Fibroblast of skin of left biceps (primary cell): ENCODE data around the gene PSTPIP1.

Experiments used
- DNase-seq, 2 experiments: peaks; one replicate each; pipeline ENCODE4 v3.0.0-alpha.2; 2013; ENCODE audit warnings: low read depth in 2 of 2

Gene PSTPIP1

DNA sequence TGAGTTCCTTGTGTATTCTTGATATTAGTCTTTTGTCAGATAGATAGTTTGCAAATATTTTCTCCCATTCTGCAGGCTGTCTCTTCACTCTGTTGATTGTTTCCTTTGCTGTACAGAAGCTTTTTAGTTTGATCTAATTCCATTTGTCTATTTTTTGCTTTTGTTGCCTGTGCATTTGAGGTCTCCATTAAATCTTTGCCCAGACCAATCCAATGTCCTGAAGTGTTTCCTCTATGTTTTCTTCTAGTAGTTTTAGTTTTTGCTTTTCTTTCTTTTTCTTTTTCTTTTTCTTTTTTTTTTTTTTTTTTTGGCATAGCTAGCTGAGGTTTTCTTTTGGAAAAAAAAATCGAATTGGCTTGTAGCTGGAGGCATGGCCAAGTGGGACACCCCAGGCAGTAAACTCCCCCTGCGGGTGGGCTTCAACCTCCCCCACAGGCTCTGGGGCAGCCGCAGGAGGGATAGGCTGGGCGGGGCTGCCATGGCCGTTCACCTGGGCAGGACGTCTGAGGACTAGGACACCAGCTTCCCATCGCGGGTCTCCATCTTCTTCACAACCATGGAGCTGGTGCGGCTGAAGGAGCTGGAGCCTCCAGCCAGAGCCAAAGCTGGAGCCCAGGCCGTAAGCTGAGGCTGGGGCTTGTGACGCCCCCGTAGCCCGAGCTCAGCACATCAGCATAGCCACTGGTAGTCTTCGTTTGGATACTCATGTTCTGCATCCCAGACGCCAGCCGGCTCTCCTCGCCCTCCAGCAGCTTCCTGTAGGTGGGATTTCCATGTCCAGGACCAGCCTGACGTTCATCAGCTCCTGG is 16.2 kb upstream of the PSTPIP1 start:
- no peak for DNase-seq

DNA sequence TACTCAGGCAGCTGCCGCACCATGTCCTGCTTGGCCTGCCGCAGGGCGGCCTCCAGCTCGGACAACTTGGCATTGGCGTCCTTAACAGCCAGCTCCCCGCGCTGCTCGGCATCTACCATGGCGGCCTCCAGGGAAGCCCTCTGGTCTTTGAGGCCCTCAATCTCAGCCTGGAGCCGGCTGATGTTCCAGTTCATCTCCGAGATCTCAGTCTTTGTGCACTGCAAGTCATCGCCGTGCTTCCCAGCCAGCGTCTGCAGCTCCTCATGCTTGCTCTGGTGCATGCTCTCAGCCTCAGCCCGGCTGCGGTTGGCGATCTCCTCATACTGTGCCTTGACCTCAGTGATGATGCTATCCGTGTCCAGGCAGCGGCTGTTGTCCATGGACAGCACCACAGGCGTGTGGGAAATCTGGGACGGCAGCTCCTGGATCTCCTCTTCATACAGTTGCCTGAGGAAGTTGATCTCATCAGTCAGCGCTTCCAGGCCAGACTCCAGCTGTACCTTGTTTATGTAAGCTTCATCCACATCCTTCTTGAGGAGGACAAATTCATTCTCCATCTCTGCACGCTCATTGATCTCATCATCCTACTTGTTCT is 15.5 kb upstream of the PSTPIP1 start:
- no peak for DNase-seq

DNA sequence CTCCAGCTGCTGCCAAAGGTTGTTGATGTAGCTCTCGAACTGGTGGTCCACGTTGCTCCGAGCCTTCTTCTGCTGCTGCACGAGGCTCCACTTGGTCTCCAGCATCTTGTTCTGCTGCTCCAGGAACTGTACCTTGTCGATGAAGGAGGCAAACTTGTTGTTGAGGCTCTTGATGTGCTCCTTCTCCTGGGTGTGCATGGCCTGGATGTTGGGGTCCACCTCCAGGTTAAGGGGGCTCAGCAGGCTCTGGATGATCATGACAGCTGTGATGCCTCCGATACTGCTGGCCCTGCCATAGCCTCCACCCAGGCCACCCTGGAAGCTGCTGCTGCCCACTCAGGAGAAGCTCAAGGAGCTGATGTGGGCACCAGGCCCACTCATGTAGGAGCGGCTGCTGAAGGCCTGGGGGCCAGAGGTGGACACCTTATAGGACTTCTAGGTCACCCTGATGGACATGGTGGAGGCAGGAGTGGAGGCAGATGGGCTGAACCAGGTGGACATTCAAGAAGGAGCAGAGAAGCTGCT is 14.9 kb upstream of the PSTPIP1 start:
- DNase-seq = no peak

DNA sequence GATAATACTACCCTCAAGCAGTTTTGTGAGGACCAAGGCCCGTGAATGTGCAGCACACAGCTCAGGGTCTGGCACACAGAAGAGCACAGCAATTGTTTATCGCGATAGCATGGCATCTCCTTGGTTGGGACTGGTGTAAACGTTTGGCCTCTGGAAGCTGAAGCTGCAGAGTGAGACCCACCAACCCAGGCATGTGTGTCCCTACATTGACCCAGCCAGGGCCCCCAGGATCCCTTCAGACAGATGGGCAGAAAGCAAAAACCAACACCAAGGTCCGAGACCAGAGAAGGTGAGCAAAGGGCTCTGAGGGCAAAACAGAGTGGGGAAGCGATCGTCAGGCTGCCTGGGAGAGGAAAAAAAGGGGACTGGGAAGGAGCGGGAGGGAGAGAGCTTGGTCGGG is 12.6 kb upstream of the PSTPIP1 start:
- DNase-seq = no peak

DNA sequence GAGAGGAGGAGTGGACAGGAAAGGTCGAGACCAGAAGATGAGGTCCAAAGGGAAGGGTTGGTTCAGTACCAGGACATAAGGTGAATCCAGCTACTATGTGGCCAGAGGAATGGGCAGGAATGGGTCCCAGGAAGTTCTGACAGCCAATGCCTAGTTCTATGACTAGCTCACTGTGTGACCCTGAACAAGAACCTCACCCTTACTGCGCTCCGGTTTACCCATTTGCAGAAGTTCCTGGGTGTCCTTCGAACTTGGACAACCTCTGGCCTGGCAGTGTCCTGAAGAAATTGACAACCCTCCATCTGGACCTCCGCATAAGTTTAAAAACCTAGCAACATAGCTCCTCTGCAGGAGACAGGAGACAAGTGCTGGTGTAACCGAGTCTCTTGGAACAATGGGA is 12.2 kb upstream of the PSTPIP1 start:
- no peak for DNase-seq

DNA sequence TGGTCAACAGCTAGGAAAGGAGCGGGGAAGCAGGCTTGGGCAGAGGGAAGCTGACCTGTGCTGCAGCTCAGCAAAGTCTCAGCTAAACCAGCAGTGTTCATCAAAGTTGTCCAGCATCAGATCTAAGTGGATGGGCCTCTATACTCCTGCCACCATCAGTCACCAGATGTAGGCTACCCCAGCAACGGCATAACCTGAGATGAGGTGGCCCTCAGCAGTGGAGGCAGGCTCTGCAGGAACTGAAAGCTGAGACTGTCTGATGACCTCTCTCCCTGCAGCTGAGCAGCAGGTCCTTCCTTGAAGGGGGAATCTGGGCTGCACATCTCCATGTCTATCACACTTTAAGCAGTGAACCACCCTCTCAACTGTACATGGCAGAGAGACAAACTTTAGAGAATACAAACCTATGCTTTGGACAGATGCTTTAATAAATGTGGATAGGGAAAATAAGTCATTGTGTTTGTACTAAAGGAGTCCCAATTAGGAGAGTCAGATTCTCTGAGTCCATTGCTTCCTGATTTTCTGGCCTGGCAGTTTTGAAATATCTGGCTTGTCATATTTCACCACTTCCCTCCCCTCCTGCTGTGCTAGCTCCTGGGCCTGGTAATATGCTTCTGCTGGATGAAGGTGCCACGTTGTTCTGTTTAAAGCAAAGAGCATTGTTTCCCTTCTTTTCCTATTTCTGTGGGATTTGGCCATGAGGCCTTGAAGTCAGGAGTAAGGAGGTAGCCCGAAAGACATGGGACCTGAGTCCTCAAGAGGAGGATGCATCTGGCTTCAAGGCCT is 11.1 kb upstream of the PSTPIP1 start:
- no peak for DNase-seq

DNA sequence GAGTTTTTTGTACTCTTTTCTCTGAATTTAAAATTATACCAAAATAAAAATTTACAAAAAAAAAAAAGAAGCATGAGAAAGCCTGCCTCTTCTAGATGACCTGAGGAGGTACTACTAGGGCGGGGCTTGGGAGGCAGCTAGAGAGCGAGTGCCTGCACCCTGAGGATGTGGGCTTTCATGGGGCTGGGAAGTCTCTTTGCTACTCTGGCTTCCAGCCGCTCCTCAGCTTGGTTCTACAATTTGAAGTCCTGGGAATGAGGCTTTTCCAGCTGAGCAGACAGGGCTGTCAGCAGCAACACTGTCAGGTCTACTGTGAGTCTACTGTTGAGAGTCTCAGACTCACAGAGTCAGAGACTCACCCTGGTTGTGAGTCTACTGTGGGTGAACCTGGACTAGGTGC is 8.2 kb upstream of the PSTPIP1 start:
- DNase-seq = no peak

DNA sequence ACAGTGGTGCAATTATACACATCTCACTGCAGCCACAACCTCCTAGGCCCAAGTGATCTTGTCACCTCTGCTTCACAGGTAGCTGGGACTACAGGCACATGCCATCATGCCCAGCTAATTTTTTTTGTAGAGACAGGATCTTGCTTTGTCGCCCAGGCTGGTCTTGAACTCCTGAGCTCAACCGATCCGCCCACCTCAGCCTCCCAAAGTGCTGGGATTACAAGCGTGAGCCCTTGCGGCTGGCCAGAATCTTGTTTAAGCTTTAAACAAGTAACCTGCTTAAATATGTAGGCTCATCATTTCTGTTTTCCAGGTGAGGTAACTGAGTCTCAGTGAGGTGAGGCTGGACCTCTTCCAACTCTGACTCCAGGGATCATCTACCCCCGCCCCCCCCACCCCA is 7.7 kb upstream of the PSTPIP1 start:
- no peak for DNase-seq

DNA sequence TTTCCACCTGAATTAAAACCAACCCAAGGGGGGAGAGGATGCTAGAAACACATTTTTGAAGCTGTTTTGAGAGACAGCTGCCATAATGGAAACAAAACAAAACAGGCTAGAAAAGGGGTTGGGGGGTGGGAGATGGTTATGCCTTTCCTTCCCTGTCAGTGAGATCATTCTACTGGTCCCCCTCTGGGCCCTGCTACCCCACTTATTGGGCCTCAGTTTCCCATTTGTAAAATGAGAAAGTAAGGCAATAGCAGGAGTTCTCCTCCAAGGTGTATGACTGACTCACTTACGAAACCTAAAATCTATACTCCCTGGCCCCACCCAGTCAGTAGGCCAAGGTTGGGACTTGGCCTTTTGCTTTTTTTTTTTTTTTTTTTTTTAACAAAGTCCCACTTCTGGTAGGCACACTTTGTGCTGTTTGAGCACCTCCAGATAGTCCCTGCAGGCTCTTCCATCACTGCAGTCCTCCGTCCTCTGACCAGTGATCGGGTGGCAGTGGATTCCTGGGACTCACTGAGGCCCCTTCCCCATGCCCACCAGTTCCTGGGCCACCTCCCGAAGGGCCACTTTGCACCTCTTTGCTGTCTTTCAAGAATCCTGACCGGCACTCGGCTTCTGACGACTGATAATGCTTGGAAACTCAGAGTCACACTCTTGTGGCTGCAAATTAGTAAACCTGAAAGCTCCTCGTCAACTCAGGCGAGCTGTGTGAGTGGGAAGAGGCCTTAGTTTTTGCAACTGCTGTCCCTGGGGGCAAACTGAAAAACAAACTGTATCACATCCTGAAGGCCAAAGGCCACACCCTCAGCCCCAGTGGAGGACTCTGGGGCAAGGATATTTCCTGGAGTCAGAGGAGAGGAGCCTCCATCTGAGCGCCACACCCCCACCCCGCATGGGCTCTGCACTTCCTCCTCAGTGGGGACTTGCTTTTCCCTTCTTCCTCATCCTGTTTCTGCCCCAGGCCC is 6.7 kb upstream of the PSTPIP1 start:
- no peak for DNase-seq

DNA sequence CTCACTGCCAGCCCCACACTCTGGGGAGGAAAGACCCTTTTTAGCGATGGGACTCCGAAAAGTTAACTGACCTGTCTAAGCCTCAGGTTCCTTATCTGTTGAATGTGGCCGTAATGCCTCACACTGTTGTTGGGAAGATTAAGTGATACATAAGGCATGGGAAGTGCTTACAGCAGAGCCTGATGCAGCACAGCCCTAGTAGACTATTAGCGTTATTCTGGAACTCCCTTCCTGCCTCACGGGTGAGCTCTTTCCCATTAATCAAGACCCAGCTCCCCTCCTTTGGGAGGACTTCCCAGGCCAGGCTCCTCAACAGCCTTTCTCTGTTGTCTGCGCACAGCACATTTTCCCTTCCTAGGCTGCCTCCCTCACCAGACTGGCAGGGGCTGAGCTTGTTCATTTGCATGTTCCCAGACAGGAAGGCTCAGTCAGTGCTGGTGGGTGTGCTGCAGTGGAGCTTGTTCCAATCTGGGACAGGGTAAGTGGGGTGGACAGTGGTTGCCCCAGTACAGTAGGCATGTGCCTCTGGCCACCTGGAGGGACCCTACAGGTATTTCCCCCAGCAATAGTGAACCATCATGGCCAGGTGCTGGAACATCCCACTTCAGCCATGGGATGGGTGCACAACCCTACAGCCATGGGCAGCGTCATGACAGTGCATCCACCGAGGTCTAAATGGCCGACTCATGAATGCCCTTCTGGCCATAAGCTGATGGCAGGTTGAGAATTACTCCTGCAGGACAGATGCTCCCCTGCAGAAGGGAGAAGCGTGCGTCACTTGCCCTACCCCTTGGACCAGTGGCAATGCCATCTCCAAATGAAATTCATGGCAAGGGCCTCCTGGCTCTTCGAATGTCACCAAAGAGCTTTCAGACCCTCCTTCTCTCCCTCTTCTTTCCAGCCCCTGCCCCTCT is 5.8 kb upstream of the PSTPIP1 start:
- no peak for DNase-seq

DNA sequence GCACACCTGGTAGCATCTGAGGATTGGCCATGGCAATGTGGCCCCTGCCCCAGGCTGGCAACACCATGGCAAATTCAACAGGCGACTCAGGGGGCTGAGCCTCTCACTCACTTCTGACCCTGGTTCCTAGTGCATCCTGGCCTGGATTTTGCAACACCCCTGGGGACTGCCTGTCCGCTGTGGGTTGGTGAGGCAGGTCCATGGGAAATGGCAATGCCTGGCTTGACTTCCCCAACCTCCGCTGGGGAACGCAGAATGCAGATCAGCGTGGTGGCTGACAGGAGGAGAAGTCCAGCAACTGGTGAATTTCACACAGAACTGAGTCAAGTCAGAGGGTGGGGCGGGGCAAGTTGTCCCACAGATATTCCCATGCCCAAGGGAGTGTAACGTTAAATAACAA is 3.9 kb upstream of the PSTPIP1 start:
- DNase-seq = no peak

DNA sequence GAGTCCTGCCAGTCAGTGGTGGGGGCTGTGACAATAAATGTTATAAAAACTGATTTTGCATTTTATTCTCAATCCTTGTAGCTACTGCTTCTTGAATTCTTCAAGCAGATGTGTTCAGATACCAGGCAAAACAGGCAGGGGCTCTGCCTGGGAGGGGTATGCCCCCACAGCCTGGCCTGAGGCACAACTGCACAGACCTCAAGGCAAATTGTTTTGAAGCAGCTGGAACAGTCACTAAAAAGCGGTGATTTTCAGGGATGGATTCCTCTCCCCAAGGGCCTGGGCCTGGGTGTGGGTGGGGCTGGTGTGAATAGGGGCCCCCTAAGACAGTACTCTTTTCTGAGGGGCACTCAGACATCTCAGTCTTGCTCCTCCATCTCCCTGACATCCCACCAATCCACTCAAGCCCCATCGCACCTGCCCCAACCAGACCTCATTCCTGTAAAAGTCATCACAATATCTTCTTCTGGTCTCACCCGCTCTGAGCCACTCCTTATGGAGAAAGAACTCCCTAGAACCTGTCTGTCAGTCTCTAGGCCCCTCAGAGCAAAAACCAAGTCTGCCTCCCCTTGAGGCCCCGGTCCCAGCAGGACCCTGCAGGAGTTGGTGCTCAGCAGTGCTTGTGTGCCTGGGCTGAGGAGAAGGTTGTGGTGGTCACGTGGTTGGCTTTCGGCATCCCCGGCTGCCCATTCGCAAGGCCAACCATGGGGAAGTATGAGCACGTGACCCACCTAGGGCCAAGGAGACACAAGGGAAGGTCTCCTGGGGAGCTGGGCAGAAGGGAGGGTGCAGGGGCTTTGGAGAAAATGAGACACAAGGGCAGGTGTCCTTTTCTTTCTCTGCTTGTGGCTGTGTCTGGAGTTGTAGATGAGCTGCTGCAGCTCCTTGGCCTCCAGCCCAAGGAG is 2.9 kb upstream of the PSTPIP1 start:
- no peak for DNase-seq

DNA sequence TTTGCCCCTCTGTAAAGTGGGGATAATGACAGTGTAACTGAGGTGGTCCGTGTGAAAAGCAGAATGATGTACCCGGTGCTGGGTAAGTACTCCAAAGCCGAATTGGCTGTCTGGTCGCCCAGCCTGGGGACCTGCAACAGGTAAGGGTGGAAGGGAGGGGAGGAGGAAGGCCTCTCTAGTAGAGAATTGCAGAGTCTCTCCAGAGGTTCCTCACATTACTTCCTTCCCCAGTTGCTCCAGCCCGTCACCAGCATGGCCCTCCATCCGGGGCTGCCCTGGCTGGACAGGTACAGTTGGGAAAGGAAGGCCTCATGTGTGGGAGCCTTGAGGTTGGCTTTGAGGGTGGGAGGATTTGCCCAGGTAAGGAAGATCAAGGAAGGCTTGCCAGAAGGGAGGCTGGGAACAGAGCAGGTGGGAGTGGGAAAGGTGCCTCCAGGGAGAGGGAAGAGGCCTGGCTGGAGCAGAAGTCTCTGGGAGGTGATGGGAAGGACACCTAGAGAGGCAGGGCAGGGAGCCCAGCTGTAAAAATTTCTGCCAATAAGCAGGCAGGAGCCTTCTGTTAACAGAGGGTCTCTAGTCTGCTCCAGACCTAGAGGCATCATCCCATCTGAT is 1.7 kb upstream of the PSTPIP1 start:
- DNase-seq = no peak

DNA sequence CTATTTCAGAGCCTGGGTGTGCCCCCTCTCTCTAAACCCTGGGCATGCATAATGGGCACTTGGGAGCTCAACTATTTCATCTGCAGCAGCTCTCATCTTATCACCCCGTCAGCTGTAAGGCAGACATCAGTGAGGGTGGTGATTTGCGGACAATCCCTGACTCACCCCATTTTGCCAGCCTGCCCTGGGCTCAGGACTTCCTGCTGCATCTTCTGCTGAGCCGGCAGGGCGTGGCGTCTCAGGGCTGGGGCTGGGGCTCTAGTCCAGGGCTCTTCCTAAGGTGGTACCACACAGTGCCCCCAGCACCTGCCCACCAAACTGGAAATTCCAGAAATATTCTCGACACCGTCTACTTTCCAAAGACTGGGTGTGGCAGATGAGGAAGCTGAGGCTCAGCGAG is 925 bp upstream of the PSTPIP1 start:
- no peak for DNase-seq

DNA sequence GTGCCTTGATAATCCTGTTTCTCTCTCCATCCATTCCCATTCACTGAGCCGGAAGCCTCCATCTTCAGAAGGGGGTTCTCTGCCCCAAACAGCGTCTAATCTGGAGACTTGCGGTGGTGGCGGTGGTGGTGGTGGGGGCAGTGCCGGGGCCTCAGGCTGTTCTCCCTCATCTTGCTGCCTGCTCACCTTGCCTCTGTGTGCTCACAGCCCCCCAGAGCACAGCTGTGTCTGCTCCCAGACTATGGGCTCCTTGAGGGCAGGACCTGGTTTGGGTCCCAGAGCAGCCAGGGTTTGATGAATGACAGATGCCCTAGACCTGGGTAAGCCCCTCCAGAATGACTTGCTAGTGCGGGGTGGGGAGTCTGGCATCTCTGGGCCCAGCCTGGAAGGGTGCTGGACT is 430 bp upstream of the PSTPIP1 start:
- no peak for DNase-seq

DNA sequence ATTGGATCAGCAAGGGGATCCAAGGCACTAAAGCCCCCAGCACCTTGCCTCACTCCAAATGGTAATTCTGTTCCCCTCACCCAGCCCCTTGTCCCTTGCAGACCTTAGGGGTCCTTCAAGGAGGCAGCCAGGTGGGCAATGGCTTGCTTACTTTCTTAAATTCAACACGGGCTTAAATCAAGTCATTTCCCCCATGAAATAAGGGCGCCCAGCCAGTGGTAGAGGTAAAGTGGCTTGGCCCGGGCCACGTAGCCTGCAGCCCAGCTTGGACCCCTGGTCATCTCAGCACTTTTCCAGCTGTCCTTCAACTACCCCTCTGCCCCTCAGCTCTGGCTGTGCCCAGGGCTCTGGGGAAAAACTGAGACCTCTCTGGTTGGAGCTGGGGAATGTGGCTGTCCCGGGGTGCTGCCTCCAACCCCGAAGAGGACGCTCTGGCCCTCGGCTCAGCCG is 1.2 kb downstream of the PSTPIP1 start:
- DNase-seq = no peak

DNA sequence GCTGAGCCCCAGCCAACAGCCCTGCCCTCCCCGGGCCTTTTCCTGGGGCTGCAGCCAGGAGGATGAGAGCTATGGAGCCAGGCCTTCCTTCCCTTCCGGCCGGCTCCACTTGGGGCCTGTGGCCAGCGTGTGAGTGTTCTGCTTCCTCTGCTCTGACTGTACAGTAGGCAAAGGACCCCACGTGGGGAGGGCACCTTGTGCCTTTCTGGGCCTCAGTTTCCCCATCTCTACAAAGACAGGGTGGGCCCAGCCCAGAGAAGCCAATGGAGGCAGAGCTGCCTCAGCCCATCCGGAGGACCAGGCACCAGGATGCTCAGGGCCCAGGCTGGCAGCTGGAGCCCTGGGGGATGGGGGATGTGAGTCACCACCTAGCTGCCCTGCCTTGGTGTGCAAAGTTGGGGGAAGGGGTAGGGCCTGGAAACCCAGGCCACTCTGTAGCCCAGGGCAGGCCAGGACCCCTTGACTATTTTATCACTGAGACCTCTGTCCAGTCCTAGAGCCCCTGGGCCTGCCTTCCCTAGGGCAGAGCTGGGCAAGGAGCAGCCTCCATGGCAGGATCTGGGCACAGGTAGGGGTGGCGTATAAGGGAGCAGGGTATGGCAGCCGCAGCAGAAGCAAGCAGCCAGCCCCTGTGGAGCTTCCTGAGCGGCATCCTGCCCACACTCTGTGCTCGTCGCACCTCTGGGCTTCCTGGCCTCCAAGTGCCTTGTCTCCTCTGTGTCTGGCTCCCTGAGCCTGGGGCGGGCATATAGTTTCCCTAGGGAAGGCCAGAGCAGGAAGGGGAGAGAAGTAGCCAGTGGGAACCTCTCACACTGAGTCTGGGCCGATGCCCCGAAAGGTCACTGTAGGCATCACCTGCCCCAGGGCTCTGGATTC is 1.8 kb downstream of the PSTPIP1 start:
- no peak for DNase-seq
